Measurements from ENCODE around the gene CRIP1.

The CRIP1 gene

GRCh38 chr14:105536691-105537579 is 50.2 kb downstream of the CRIP1 start:
- no peak for DNase-seq

GRCh38 chr14:105537580-105538474 is 51.1 kb downstream of the CRIP1 start:
- DNase-seq = peak; percentile 60

Data from activated CD4-positive, alpha-beta T cell treated with anti-CD3 and anti-CD28 coated beads for 1 hour (primary cell).